Activated T-helper 1 cell treated with Interleukin-2 at 50 U/mL for 16 hours (primary cell): ENCODE results near the gene GALM.
"Not testable (repeated sequence)": the region's sequence is repeated elsewhere in the genome, so short reads cannot be mapped to it uniquely, and the experiment has no call there.

ENCODE experiments used
- DNase-seq: peaks from one replicate; pipeline ENCODE4 v3.0.0-alpha.2; 2020; ENCODE audit warnings: low read depth

Gene GALM

DNA sequence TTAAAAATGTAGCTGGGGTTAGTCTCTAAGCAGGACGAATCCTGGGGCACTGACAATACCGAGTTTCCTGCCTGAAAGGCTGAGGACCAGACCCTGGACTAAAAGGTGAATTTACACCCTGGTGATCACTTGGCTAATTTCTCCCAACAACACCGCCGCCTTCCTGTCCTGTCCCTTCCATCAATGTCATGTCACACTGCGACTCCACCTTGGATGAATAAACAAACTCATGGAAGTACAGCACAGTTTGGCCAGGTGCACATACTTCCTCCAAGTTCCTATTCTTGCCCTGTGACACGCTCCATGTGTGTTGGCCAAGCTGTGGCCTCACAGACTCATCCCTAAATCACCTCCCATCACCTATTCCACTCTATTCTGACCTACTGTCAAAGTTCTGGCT lies 15.9 kb upstream of the GALM start:
- no peak for DNase-seq

DNA sequence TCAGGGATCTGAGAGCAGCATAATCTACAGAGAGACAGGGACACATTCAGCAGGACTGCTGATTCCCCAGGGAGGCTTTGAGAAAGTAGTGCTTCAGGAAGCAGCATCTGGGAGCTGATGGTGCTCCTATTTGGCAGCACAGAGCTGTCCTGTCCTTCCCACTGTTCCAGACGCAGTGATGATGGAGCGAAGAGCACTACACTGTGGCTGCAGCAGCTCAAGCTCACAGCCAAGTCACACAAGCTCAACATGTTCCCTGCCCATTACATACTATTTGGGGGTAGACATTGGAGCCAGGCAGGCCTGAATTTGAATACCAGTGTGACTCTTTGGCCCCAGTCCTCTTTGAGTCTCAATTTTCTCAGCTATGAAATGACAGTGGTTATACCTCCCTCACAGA lies 15.2 kb upstream of the GALM start:
- DNase-seq, result no peak

DNA sequence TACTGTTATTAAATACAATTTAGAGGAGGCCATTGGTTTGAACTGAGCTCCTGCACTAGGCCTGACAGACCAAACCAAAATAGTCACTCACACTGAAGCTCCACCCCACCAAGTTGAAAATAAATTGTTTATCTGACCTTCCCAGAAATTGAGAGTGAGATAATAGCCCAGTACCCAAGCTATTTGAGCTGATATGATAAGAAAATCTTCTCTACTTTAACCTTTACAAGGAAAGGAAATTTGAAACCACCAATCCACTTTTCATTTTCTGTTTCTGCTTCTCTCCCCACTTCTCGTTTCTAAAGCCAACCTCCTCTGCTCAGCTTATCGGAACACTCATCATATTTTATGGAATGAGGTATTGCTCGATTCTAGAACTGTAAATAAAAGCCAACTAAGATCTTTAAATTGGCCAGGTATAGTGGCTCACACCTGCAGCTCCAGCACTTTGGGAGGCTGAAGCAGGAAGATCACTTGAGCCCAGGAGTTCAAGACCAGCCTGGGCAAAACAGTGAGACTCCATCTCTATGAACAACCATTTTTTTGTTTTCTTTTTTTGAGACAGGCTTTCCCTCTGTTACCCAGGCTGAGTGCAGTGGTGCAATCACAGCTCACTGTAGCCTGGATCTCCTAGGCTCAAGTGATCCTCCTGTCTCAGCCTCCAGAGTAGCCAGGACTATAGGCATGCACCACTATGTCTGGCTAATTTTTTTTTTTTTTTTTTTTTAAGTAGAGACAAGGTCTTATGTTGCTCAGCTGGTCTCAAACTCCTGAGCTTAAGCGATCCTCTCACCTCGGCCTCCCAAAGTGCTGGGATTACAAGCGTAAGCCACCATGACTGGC lies 13.3 kb upstream of the GALM start:
- DNase-seq, result no peak

DNA sequence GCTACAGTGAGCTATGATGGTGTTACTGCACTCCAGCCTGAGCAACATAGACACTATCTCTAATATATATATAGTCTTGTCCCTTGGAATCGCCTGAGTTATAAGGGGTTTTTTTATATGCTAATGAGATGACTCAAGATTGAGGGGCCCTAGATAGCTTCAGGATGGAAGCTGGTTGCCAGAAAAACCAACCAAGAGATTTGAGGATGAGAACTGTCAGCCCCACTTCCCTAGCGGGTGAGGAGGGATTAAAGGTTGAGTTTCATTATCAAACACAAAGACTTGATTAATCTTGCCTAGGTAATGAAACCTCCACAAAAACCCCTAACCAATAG lies 12.6 kb upstream of the GALM start:
- no peak for DNase-seq

DNA sequence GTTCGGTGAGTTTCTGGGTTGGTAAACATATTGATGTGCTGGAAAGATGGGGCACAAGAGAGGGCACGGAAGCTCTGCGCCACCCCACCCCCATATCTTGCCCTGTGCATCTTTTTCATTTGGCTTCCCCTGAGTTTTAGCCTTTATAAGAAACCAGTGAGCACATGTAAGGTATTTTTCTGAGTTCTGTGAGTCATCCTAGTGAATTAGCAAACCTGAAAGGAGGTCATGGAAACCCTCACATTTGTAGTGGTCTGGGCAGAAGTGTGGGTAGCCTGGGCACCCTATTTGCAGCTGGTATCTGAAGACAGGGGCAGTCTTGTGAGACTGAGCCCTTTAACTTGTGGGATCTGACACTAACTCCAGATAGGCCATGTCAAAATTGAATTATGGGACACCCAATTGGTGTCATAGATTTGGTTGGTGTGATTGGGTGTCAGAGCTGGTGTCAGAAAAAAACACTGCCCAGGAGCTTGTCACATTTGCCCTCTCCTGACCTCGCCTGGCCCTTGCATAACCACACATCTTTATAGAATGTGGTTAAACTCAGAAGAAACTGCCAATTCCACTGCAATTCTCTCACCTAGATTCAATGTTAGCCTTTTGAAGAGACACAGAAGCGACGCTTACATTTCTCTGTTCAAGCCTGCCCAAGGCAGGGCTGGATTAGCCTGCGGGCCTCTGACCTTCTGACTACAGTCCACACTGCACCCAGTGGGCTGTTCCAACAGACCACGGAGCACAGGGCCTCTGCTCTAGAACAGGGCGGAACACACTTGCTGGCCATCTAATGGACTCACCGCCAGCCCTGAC lies 12.0 kb upstream of the GALM start:
- DNase-seq, result no peak

DNA sequence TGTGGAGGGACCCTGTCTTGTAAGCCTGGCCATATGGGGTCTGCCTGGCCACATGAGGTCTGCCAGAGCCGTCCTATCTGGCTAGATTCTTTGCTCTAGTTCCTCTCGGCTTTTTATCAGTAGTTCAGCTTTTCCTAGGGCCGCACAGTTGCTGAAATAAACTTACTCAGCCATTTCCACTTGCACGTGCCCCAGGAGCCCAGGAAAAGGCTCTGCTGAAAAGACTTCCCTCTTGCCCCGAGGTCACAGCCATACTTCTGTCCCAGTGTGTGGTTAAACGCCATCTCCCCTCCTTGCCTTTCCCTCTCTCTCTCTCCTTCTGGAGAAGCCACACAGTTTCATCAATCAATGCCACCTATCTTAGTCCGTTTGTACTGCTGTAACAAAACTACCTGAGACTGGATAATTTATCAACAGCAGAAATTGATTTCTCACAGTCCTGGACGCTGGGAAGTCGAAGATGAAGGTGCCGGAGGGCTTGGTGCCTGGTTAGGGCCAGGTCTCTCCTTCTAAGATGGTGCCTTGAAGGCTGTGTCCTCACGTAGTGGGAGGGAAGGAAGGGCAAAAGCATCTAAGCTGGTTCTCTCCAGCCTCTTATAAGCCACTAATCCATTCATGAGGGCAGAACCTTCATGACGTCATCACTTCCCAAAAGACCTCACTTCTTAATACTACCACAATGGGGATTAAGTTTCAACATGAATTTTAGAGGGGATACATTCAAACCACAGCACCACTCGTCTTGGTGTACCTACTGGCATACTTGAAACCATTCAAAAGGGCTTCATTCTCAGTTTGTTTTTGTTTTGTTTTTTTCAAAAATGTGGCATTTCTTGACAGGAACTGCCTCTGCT lies 11.2 kb upstream of the GALM start:
- DNase-seq, result no peak

DNA sequence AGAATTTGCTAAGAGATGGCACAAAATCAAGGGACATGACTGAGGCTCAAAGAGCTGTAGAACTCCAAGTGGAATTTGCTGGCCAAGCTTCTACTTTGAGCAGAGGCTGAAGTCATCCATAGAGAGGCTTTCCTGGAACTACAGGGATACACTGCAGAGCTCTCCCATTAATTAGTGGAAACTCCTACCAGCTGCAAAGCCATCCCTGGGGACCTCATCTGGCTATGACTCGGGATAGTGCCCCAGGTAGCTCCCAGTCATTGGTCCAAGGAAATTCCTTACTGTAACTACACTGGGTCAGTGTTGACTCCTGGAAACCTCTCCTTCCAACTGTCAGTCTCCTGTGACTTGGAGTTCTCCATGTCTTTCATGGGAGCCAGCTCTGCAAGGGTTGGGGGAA lies 10.5 kb upstream of the GALM start:
- DNase-seq, result no peak

DNA sequence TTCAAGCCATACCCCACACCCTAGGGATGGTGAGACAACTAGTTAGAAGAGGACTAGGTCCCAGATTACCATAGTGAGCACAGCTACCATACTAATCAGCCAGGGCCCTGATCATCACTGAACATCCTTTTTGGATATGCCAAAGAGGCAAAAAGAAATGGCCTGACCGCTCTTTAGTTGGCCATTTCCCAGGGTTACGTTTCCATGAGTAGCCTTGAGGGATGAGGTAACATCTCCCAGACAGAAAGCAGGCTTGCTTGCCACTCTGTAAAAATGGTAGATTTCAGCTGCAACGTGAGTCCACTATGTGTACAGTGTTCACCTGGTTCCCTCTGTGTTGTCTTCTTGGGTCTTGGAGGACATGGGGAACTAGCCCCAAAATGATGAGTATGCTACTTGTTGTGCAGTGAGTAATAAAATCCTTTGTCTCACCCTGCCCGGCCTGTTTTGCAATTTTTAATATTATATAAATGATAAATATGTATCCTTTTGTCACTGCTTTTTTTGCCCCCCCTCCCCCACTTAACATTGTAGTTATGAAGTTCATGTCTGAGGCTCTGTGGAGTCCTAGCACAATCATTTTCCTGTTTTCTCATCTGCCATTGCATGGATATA lies 8.9 kb upstream of the GALM start:
- DNase-seq, result no peak

DNA sequence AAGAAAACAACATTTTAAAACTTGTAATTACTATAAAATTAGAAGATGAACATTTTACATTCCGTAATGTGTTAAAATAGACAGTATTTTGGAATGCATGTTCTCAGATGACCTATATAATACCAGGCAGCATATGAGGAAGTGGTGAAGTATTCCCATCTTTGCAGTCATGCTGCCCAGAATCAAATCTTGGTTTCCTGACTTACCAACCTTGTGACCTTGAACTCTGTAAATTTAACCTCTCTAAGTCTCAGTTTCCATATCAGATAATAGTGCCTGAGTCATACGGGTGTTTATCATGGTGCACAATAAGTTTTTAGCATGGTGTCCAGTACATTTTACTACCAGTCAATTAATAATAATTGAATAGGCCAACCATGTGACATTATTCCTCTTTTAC lies 7.3 kb upstream of the GALM start:
- DNase-seq, result no peak

DNA sequence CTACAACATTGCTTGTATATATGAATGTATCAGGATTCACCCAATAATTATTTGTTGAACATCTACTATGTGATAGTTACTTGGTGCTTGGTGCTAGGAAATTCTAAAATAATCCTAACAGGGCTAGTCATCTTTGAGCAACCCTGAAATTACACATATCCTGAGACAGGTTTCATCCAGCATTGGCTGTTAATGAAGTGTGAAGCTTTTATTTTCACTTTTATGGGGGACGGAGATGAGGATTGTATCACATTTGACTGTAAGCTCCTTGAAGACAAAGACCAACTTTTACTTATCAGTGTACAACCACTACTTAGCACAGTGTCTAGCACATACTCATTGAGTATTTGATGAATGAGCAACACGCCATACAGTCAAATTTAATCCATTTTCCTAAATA lies 6.8 kb upstream of the GALM start:
- no peak for DNase-seq

DNA sequence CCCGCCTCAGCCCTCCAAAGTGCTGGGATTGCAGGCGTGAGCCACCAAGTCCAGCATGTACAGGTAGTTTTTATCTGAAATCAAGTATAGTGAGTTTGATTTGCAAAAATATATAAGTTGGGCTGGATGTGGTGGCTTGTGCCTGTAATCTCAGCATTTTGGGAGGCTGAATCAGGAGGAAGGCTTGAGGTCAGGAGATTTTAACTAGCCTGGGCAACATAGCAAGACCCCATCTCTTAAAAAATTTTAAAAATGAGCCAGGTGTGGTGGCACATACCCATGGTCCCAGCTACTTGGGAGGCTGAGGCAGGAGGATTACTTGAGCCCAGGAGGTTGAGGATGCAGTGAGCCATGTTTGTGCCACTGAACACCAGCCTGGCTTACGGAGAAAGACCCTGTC lies 5.6 kb upstream of the GALM start:
- DNase-seq, result no peak

DNA sequence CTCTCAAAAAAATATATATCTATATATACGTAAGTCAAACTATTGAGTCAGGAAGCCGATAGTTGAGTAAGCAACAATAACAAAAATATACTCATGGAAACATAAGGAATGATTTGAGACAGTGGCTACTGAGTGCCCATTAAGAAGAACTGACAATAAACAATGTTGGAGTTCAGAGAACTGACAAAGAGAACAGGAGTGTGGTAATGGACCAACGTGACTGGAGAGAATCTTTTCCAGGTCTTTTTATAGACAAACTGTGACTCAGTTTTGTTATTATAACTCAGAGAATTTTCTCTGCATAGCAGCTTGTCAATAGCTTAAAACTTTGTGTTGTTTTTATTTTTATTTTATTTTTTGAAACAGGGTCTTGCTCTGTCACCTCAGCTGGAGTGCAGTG lies 4.6 kb upstream of the GALM start:
- no peak for DNase-seq

DNA sequence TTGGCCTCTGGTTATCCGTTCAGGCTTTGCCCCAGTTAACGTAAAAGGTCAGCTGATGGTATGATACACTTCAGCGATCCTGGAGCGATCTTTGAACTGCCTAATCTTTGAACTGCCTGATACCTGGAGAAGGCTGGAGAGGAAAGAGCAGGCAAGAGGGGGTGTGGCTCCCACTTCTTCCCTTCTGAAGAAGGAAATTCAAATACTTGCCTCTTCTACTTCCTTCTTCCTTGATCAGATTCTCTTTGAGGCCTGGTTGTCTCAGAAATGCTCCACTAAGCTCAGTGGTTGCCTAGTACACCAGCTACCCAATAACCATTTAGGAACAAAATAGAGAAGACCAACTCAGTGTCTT lies 619 bp downstream of the GALM start:
- DNase-seq, result no peak

DNA sequence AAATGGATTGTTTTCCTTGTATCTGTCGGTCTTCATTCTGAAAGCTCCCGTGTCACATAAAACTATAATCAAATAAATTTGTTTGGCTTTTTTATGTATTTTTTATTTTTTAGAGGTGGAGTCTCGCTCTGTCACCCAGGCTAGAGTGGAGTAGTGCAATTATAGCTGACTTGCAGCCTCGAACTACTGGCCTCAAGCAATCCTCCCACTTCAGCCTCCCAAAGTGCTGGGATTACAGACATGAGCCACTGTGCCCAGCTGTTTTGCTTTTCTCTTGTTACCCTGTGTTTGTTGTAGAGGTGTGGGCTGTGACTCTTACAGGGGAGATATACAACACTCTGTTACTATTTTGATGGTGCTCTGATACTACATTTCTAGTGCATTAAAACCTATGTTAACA lies 2.2 kb downstream of the GALM start:
- DNase-seq, result no peak

DNA sequence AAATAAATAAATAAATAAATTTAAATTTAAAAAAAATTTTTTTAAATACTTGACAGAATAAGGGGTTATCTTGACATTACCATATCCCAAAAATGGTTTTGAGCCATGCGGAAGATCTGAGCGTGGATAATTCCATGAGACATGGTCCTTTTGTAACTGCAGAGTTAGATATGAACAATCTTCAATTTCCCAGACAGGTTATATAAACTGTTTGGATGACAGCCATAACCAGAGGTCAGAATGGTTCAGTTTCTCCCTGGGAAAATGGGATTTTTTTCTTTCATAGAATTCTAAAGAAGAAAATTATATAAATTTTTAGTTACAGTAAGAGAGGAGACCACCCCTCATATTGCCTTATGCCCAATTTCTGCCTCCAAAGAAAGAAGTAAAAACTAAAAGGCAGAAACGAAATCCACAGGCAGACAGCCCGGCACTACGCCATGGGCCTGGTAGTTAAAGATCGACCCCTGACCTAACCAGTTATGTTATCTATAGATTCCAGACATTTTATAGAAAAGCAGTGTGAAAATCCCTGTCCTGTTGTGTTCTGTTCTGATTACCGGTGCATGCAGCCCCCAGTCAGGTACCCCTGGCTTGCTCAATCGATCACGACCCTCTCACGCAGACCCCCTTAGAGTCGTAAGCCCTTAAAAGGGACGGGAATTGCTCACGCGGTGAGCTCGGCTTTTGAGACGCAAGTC lies 3.0 kb downstream of the GALM start:
- no peak for DNase-seq

DNA sequence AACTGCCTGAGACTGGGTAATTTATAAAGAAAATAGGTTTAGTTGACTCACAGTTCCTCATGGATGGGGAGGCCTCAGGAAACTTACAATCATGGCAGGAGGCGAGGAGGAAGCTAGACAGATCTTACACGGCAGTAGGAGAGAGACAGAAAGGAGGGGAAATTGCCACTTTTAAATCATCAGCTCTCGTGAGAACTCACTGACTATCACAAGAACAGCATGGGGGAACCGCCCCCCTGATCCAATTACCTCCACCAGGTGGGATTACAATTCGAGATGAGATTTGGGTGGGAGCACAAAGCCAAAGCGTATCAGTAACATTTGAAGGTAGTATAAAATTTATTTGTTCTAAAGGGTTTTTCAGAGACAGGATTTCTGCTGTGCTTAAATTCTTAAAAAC lies 5.4 kb downstream of the GALM start:
- no peak for DNase-seq

DNA sequence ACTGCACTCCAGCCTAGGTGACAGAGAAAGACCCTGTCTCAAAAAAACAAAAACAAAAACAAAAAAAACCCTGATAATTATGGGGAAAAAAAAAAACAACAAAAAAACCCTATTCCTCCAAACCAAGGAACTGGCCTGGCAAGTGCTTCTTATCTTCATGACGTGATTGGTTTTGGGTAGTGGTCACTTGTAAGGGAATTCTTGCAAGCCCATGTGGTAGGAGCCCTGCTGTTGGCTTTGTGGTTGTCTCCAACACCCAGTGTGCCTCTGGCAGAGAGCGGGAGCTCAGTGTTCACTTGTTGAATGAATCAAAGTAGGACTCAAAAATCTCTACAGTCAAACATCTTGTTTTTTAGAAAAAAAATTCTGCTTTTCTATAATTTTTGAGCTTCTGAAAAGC lies 6.0 kb downstream of the GALM start:
- DNase-seq, result no peak

DNA sequence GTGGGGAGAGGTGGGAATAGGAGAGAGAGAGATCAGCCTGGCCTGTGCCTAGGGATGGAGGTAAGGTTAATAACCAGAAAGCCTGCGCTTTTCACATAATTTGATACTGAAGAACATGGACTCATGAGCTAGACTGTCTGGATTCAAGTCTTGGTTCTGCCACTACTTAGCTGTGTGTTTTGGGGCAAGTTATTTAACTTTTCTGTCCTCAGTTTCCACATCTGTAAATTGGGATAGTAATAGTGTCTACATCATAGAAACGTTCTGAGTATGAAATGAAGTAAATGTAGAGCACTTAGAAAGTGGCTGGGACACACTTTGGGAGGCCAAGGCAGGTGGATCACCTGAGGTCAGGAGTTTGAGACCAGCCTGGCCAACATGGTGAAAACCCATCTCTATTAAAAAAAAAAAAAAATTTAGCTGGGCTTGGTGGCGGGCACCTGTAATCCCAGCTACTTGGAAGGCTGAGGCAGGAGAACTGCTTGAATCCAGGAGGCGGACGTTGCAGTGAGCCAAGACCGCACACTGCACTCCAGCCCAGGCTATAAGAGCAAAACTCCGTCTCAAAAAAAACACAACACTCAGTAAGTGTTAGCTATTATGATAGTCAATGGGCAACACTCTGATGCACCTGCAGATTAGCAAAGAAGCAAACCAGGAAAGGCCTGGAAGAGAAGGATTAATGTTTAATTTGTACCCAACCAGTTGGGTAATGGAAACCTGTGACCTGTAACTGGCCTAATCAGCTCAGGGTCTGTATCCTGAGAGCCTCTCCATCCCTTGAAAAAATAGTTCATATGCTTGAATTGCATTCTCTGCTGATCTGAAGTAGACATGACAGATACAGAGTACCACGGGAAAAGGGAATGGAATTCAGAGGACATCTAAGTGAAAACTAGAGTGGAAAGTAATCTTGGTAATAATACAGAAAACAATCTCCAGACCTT lies 6.8 kb downstream of the GALM start:
- no peak for DNase-seq

DNA sequence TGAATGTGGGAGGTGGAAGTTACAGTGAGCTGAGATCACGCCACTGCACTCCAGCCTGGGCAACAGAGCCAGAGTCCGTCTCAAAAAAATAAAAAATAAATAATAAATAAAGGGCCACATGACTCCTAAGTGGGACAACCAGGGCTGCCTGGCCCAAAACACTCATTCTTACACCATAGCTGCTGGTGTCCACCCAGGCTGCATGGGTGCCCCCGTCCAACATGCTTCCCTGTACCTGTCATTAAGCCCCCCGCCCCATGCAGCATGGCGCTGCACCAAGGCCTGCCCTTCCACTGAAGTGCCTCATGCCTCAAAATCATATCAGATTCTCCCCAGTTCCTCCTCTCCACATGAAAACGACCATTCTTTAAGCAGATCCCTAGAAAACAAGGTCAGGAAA lies 10.8 kb downstream of the GALM start:
- DNase-seq, result no peak

DNA sequence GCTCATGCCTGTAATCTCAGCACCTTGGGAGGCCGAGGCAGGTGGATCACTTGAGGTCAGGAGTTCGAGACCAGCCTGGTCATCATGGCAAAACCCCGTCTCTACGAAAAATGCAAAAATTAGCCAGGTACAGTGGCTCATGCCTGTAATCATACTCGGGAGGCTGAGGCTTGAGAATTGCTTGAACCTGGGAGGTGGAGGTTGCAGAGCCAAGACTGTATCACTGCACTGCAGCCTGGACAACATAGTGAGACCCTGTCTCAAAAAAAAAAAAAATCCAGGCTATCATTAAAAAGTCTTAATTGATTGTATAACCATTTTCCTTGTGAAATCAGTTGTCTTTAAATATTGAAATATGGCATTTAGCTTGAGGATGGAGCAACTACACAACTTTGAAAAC lies 15.0 kb downstream of the GALM start:
- DNase-seq, result not testable (repeated sequence)
